ENCODE data around the gene LGALS14.

- TF ChIP-seq CTCF (IDR thresholded peaks at IDR 0.05; ENCODE audit: borderline replicate concordance, extremely low read depth, low read length, poor library complexity, severe bottlenecking) (no peak), EZH2 (IDR thresholded peaks at IDR 0.05; ENCODE audit: borderline replicate concordance, low read depth, low read length, severe bottlenecking) (no peak)
Measured at GRCh38 chr19:39670998-39671397, 33.3 kb upstream of the LGALS14 start.
